ENCODE data around the gene EML3.
"Not testable (repeated sequence)": the region's sequence is repeated elsewhere in the genome, so short reads cannot be mapped to it uniquely, and the experiment has no call there.

Gene EML3

DNA sequence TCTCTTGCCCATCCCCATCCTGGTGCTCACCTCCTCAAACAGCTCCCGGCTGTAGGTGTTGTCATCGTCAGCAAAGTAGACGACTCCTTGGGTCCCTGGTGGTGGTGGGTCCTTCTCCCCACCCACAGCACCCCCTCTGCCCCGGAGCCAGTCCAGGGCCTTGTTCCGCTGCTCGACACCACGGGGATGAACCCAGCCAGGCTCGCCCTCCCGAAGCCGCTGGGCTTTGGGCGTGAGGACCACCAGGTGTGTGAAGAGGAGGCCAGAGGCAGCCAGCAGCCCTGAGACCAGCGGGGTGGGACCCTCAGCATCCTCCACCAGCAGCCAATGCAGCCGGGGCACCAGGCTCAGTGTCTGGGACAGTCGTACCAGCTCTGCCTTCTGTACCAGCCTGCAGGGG lies 4.4 kb upstream of the EML3 start:
- not testable (repeated sequence) for DNase-seq (ENCODE audit: low read depth)

DNA sequence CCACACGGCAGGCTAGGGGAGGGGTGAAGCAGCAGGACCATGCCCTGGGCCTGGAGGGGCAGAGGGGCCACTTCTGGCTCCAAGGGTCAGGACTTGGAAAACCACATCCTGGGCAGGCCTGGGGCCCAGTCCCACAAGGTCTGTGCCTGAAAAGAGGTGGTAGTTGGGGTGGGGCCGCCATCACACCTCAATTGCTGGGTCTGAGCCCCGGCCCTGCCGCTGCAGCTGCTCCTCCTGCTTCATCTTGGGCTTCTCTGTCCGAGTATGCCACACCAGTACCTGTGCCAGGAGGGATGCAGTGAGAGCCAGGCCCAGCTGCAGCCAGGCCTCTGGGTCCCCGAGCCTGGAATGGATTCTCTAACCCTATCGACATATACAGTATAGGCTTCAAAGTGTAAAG lies 2.9 kb upstream of the EML3 start:
- no peak for DNase-seq (ENCODE audit: low read depth)

DNA sequence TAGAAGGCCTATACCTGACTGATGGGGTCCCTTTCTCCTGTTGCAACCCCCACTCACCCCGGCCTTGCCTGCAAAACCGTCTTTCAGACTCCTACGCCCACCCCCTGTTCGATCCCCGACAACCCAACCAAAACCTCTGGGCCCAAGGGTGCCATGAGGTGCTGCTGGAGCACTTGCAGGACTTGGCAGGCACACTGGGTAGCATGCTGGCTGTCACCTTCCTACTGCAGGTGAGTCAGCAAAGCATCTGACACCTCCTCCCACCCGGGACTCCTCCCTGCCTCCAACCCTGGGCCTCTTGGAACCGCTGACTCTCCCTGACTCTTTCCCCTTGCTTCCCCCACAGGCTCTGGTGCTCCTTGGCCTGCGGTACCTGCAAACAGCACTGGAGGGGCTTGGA lies 1.7 kb upstream of the EML3 start:
- DNase-seq (ENCODE audit: low read depth) = no peak

DNA sequence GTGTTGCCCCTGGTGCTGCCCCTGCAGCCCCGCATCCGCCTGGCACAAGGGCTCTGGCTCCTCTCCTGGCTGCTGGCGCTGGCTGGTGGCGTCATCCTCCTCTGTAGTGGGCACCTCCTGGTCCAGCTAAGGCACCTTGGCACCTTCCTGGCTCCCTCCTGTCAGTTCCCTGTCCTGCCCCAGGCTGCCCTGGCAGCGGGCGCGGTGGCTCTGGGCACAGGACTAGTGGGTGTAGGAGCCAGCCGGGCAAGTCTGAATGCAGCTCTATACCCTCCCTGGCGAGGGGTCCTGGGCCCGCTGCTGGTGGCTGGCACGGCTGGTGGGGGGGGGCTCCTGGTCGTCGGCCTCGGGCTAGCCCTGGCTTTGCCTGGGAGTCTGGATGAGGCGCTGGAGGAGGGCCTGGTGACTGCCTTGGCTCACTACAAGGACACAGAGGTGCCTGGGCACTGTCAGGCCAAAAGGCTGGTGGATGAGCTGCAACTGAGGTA lies 760 bp upstream of the EML3 start:
- no peak for DNase-seq (ENCODE audit: low read depth)

DNA sequence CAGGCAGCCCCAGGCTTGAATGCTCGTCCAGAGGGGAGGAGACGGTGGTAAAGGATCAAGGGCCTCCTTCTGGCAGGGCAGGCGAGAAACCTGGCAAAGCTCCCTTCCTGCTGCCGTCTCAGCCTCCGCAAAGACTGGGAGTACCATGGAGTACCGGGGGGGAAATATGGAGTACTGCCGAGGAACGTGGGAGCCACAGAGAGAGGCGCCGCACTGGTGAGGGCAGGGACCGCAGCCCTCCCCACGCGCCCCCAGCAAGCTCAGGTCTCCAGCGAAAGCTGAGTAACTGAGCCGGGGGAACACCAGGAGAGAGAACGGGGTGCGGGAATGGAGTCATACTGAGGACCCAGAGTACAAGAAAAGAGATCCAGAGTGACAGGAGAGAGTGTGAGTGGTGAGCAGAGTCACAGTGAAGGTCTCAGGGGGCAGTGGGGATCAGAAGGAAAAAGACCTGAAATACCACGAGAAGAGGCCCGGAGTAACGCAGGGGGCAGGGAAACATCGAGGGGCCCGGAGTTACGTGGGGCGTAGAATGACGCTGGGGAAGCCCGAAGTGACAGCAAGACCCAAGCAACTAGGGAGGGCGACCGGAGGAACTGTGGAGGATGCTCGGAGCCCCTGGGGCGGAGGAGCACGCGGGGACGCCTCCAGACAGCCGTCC lies 740 bp downstream of the EML3 start:
- peak; percentile 23 for DNase-seq (ENCODE audit: low read depth)

DNA sequence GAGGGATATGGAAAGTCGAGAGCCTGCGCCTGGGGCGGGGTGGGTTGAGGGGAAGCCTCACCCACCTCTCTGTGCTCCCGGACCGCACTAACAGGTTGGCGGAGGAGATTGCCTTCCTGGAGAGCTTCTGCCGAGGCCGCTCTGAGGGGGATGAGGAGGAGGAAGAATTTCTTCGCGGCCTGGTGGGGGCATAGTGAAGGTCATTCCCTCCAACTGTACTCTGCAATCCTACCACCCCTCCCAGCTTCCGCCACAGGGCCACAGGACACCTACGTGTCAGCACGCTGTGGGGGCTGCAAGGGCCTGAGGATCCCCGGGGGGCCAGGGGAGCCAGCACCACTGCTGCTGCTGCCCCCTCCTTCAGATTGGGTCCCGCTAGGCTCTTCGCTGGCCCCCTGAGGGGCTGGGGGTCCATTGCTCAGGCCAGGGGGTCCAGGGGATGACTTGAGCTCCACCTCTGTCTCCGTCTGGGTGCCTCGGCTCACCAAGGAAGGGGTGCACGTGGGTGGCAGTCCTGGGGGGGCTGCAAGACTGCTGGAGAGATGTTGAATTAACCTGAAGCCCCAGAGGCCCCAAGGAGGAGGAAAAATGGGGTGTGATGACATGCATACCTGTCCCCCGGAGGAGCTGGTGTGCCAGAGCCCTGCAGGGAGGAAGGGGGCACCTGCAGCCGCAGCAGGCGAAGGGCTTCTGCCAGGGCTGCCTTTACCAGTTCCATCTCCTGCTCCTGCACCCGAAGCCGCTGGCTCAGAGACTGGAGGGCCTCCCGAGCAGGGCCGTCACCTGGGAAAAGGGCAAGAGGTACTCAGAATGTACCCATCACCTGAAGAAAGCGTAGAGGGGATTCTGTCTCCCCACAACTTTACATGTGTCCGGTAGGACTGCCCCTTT lies 1.5 kb downstream of the EML3 start:
- DNase-seq (ENCODE audit: low read depth) = no peak

DNA sequence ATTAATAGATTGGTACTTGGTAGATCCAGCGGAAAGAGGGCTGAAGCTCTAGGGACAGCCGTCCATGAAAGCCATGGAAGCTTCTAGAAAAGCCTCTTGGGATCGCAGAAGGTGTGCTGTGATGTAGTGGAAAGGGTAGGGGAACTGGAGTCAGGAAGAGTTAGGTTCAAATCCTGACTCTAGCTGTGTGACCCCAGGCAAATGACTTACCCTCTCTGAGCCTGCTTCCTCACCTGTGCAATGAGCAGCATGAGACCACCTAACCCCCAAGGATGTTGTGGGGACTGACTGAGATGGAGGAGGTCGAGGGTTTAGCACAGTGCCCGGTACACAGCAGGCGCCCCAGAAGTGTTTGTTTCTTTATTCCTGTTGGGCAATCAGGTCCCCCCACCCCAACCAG lies 2.2 kb downstream of the EML3 start:
- no peak for DNase-seq (ENCODE audit: low read depth)

DNA sequence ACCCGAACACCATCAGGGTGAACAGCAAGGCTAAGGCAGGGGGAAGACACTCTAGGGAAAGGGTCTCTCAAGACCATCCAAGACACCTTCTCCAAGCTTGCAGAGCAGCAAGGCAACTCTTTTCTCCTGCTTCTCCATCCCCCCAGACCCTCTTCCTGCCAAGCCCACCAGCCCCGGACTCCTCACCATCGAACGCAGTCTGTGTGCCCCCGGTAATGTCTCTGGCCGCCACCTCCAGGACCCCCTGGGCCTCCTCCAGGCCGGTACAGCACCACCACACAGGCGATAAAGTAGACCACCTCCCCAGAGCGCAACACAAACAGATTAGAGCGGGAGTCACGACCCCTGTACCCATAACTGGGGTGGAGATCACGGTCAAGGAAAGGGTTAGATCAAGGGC lies 3.8 kb downstream of the EML3 start:
- DNase-seq (ENCODE audit: low read depth) = no peak

DNA sequence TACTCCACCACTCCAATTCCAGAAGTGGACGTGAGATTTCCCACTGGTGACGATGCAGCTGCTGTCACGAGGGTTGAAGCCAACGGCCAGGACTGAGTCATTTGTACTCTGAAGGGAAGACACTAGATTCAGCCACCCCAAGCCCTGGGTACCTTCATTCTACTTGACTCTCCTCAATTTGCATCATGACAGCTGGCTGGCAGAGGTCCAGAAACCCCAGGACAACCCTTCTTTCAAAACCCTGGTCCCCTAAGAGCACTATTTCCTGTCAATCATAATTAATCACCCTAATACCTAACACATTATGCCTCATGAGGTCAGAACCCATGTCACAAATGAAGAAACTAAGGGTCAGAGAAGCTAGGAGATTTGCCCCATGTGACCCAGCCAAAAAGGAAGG lies 4.9 kb downstream of the EML3 start:
- no peak for DNase-seq (ENCODE audit: low read depth)

DNA sequence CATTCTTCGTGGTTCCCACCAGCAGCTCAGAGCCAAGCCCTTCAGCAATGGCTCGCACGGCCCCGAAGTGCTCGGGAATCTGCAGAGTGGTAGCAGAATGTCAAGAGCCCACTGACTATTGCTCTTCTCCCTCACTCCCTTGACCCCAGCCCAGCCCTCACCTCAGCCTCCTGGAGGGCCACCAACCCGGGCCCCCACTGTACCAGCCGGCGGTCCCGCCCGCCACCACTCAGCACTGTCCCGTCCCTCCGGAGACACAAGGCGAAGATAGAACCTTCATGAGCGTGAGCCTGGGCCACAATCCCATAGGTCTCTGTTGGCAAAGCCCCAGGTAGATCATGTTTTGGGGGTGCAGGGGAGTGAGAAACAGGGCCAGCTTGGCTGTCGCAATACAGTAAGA lies 6.7 kb downstream of the EML3 start:
- DNase-seq (ENCODE audit: low read depth) = no peak

DNA sequence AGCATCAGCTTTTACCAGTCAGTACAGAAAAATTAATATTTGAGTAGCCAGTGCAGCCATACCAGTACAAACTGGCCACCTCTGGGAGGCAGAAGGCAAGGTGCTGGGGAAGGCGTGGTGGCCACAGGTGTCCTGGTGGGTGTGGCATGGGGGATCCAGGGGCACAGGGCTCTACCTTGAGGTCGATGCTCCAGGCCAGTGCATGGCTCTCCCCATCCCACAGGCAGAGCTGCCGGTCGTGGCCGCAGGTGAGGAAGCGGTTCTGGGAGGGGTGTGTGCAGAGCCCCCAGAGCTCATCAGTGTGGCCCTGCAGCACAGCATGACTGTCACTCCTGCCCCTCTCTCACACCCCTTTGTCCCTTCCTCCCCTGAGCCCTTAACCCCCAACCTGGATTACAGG lies 7.1 kb downstream of the EML3 start:
- DNase-seq (ENCODE audit: low read depth) = no peak

DNA sequence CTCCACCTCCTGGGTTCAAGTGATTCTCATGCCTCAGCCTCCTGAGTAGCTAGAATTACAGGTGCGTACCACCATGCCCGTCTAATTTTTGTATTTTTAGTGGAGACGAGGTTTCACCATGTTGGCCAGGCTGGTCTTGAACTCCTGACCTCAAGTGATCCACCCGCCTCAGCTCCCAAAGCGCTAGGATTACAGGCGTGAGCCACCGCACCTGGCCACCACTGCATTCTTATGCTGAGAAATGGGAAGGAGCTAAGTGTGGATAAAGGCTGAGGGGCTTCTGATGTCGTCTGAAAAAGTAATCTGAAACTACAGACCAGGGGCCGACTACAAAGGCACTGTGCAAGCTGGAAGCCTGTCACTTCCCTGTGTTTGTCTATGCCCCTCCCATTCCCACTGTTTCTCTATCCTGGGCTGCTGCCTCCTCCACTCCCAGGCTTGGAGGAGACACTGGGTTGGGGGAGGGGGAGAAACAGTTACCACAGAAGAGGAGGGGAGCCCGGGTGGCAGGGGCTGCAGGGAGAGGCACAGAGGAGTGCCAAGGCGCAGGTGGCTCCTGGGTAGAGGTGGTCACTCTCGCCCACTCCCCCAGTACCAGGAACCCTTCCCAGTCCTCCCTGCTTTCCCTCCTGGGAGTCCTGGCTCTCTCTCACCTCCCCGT lies 8.0 kb downstream of the EML3 start:
- no peak for DNase-seq (ENCODE audit: low read depth)

DNA sequence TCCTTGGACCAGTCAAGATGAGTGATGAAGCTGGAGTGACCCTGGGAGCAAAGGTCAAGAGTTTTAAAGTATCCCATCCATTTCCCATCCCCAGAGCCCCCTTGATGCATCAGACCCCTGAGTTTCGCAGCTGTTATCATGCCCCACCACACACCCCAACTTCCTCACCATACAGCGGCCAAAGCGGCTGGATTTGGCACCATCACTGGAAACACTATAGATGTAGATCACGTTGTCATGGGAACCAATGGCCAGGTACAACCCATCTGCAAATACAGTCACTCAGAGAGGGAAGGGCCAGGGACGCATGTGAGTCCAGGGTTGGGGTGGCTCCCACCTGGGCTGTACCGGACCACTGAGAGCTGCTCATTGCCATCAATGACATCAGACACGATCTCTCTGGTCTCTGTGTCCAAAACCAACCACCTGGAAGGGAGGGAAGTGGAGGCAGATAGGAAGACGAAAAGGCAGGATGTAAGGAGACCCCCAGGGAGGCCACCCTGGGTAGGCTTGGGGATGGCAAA lies 8.7 kb downstream of the EML3 start:
- no peak for DNase-seq (ENCODE audit: low read depth)

DNA sequence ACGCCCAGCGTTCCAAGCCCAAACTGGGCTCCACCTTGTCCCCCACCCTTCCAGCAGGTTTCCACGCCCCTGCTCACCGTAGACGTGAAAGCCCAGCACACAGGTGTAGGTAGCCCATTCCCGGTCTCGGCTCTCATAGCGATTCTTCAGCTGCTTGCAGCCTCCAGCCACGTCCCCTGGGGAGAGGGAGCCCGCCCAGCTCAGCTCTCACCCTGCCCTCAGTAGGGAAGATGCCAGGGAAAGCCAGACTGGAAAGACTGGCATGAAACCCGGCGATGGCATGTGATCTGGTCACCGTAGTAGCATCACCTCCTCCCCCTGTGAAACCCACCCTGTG lies 9.5 kb downstream of the EML3 start:
- DNase-seq (ENCODE audit: low read depth) = no peak

DNA sequence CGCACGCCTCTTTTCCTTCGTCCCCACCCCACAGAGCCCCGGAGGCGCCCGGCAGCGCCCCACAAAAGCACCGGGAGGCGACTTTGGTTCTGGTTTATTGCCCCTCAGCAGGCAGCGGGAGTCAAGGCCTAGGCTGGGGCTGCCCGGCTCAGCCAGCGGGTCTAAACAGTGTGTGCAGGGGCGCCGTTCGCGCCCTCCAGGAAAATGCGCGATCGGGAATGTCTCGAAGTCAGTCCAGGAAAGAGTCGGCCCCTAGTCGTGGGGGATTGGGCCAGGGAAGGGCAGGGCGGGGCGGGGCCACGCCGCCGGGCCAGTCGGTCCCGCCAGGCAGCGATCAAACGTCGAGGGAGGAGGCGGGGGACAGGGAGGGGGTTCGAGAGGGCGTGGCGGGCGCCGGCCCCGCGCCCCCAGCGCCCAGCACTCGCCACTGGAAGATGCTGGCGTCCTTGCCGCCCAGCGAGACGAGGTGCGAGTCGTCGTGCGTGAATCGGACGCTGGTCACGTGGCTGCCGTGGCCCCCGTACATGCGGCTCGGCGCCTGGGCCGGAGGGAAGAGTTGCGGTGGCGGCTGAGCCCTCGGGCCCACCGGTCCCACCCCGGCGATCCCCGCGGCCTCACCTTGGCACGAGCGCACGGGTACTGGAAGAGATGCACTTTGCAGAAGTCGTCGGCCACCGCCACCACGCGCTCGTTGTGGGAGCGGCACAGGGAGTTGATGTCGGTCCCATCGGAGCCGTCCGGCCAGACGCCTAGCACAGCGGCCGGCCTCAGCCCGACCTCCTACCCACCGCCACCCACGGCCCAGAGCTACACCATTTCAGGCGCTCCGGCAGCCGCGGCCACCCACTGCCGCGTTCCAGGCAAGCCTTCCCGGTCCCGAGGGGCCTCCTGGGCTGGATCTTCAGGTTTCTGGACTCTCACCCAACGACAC lies 10.2 kb downstream of the EML3 start:
- DNase-seq (ENCODE audit: low read depth) = peak; percentile 22

DNA sequence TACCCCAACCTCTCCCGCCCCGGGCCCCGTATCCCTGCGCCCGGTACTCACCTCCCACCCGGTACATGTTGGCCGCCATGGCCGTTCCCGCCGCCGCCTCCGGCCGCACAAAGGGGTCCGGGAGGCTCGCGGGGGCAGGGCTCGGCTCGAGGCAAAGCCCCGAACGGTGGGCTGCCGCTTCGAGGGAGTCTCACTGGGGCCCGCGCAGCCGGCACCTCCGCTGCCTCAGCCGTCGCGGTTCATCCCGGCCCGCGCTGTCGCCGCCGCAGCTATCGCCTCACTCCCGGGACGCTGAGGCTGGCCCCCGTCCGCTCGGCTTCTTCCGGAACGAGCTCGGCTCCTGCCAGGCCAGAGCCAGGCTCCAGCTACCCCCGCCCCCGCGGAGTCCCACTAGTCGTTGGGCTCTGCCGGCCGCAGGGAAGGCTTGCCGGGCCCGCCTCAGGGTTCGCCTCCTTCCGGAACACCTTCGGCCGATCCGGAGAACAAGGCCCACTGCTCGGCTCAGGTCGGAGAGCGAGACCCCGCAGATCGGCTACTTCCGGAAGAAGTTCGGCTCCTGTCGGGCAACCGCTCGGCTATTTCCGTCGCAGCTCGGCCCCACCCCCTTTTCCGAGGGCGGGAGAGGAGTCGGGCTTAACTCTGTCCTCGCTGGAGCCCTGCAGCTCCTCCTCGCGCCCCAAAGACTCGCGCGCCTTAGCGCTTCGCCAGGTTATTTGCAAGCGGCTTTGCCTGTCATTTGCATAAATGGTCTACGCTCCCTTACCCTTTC lies 11.0 kb downstream of the EML3 start, which contains the start of gene MTA2:
MTA2 (minus strand) TSS at position 494 of the 769 bp plus-strand sequence; CDS start at position 79, 415 bp downstream.
- peak; percentile 96 for DNase-seq (ENCODE audit: low read depth)

DNA sequence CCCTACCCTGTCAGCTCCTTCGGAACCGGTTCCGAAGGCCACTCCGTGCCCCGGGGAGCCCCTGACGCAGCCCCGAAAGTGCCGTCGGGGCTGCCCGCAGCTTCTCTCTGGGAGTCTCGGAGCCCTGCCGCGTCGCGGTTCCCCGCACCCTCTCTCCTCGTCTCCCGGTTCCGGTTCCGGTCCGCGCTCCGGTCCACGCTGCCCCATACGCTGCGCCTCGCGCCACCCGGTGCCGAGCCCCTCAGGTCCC lies 11.5 kb downstream of the EML3 start:
- peak; percentile 39 for DNase-seq (ENCODE audit: low read depth)

DNA sequence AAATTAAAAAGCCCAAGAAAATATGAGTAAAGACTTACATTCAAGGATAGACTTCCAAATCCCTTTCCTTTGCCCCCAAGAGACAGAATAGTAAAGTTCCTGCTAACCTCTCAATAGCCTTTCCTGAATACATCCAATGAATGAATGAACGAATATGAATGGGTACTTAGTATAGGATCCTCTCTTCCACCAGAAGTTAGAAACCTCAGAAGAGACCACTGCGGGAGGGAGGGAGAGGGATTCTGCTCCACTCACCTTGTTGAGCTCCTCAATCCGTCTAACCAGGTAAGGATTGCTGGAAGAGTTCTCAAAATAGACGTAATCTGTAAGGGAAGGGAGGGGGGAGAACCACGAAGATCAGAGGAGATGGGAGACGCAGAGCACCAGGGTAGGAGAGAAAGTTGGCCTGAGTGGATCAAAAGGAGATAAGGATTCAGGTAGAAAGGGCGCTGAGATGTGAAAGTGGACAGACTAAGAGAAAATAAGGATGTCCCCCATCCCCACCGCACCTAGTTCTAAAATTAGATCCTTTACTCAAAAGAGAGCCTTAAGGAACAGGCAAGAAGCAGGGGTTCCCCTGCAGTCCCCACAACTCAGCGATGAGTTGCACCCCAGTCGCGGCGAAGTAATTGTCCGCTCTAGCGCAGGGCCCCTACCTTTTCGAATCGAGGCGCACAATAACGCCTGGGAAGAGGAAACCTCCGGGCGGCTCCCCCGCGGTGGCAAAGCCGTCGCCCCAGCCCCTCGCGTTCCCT lies 12.0 kb downstream of the EML3 start:
- no peak for DNase-seq (ENCODE audit: low read depth)

DNA sequence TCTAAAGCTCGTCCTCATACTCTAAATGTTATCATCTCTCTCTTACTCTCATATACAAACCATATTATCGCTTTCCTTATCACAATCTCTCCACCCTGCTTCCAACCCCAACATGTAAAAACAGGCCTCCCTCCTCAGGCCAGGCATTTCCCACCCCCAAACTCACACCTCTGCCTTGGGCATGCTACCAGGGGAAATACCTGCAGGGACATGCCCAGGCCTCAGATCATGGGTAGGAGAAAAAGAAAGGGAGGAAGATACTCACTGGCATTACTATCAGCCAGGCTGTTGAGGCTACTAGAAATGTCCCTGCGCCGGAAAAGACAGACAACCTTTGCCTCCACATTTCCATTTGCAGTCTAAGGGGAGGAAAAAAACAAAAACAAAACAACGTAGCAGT lies 12.7 kb downstream of the EML3 start:
- no peak for DNase-seq (ENCODE audit: low read depth)

DNA sequence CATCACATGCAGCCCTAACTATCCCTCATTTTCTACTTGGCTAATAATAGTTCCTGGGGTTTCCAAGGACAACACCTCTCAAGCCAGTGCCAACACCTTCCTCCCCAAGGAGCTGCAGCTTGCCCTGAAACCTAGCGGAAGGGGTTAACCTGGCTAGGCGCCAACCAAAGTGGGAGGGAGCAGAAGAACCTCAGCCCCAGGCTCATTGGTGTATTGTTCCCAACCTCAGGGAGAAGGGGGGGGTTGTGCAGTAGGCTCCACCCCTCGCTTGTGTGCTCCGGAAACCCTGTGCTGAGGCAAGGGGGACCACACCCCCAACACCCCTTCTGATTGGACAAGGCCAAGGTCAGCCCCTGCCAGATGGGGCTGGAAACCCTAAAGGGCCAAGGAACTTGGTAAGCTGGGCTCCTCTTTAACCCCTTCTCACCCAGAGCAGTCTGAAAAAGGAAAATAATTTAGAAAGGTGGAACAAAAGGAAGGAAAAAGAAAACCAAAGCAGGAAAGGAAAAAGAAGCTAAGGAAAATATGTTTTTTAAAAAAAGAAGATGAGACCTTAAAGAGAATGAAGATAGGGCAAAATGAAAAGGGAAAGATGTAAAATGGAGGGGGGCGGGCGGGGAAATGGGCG lies 13.4 kb downstream of the EML3 start:
- peak; percentile 96 for DNase-seq (ENCODE audit: low read depth)
